ENCODE results near the gene ACOXL.

ACOXL gene

GRCh38 chr2:111148925-111149324 lies 416.6 kb downstream of the ACOXL start:
- TF ChIP-seq, protein P1, sequence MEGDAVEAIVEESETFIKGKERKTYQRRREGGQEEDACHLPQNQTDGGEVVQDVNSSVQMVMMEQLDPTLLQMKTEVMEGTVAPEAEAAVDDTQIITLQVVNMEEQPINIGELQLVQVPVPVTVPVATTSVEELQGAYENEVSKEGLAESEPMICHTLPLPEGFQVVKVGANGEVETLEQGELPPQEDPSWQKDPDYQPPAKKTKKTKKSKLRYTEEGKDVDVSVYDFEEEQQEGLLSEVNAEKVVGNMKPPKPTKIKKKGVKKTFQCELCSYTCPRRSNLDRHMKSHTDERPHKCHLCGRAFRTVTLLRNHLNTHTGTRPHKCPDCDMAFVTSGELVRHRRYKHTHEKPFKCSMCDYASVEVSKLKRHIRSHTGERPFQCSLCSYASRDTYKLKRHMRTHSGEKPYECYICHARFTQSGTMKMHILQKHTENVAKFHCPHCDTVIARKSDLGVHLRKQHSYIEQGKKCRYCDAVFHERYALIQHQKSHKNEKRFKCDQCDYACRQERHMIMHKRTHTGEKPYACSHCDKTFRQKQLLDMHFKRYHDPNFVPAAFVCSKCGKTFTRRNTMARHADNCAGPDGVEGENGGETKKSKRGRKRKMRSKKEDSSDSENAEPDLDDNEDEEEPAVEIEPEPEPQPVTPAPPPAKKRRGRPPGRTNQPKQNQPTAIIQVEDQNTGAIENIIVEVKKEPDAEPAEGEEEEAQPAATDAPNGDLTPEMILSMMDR (IDR thresholded peaks at IDR 0.05; ENCODE audit: borderline replicate concordance, insufficient read depth, low read depth, low read length) = no peak
- no peak overlapping the region for H3K4me3 ChIP-seq (ENCODE audit: low read depth, low read length)

GRCh38 chr2:111149882-111150455 lies 417.6 kb downstream of the ACOXL start:
- no peak overlapping the region for H3K4me3 ChIP-seq (ENCODE audit: low read depth, low read length)
- TF ChIP-seq, protein P1 (IDR thresholded peaks at IDR 0.05; ENCODE audit: borderline replicate concordance, insufficient read depth, low read depth, low read length) = no peak

DNA sequence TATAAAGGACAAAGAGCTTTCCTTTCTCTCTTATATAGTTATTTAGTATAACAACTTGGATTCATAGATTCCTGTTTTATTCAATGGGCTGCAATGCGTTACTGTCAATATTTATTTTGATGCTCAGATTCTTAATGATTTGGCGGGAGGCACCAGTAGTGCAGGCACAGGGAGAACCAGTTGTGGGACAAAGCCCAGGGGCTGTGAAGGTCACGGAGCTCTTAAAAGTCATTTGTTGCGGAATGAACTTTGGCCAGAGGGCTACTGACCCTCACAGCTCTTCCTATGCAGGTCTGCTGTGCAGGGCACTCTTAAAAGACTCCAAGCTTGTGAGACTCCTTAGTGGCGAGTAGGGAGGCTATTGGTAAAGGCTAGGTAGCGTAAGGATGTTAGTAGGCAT lies 422.4 kb downstream of the ACOXL start:
- H3K4me3 ChIP-seq (ENCODE audit: low read depth, low read length) = no peak overlapping the region
- TF ChIP-seq, protein P1 (IDR thresholded peaks at IDR 0.05; ENCODE audit: borderline replicate concordance, insufficient read depth, low read depth, low read length) = no peak

- no peak overlapping the region for H3K4me3 ChIP-seq (ENCODE audit: low read depth, low read length)
- TF ChIP-seq, protein P1 (IDR thresholded peaks at IDR 0.05; ENCODE audit: borderline replicate concordance, insufficient read depth, low read depth, low read length) = no peak
Measured at GRCh38 chr2:111155610-111156009, 423.2 kb downstream of the ACOXL start.

- TF ChIP-seq, protein P1 (IDR thresholded peaks at IDR 0.05; ENCODE audit: borderline replicate concordance, insufficient read depth, low read depth, low read length) = no peak
- H3K4me3 ChIP-seq (ENCODE audit: low read depth, low read length) = no peak overlapping the region
Measured at GRCh38 chr2:111156529-111156928, 424.2 kb downstream of the ACOXL start.

GRCh38 chr2:111157071-111157661 lies 424.8 kb downstream of the ACOXL start:
- TF ChIP-seq, protein P1 (IDR thresholded peaks at IDR 0.05; ENCODE audit: borderline replicate concordance, insufficient read depth, low read depth, low read length) = no peak
- no peak overlapping the region for H3K4me3 ChIP-seq (ENCODE audit: low read depth, low read length)

DNA sequence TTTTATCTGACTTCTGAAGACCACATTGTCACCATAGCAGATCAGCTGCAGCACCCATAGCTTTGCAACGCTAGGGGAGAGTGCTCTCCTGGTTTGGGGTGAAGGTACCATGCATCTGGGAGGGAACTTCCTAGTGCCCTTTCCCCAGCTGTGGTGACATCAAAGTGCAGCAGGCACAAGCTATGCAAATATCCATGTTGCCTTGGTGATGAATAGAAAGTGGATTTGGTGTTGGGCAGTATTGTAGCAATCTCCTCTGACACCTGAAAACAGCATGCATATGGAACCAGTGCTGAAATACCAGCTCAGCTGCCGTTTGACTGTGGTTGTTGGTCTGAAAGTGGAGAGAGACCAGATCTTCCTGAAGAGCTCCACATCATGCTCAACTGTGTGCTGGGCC lies 425.4 kb downstream of the ACOXL start:
- H3K4me3 ChIP-seq (ENCODE audit: low read depth, low read length) = no peak overlapping the region
- TF ChIP-seq, protein P1 (IDR thresholded peaks at IDR 0.05; ENCODE audit: borderline replicate concordance, insufficient read depth, low read depth, low read length) = no peak
